Vagina (tissue), 2 donors: ENCODE data around the gene PHLDB1.

Source experiments
- POLR2A ChIP-seq, 2 donors: fragments of 450-650 bp; IDR thresholded peaks; one replicate each; pipeline ENCODE4 v1.6.1; 2017; ENCODE audit warnings: antibody characterized with exemption in 2 of 2, mild to moderate bottlenecking in 2 of 2, moderate library complexity in 2 of 2
- POLR2AphosphoS5 ChIP-seq, 2 donors: sonication (generic); formaldehyde crosslinking; IDR thresholded peaks; one replicate each; pipeline ENCODE4 v1.9.0; 2017; ENCODE audit warnings: antibody characterized with exemption in 2 of 2, mild to moderate bottlenecking in 2 of 2, low read depth in 1 of 2; ENCODE audit not compliant: insufficient read depth in 1 of 2
- TF ChIP-seq, protein P1 (sequence below), 3 experiments: fragments of 450-650 bp in 2 of 3; fragments of 200-600 bp in 1 of 3; sonication (generic) in 1 of 3; IDR thresholded peaks; one replicate each; pipeline ENCODE4 v1.5.1; 2017 to 2019; ENCODE audit warnings: antibody characterized with exemption in 3 of 3, mild to moderate bottlenecking in 2 of 3, moderate library complexity in 2 of 3

DNA sequence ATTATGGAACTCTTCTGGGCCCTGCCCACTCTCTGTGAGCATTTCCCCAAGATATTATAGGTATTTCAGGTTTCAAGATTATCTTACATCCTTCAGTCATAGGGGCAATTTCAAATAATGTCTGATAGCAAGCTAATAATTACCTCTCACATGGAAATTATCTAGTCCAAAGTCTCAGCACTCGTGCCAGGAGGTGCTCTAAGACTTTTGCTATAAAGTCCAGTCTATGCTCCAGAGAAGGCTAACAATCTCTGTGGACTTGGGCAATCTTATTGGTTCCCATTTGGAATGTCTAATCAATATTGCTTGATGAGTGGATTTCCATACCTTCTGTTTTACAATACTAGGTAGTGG is 66.6 kb downstream of the PHLDB1 start:
- TF ChIP-seq, protein P1, sequence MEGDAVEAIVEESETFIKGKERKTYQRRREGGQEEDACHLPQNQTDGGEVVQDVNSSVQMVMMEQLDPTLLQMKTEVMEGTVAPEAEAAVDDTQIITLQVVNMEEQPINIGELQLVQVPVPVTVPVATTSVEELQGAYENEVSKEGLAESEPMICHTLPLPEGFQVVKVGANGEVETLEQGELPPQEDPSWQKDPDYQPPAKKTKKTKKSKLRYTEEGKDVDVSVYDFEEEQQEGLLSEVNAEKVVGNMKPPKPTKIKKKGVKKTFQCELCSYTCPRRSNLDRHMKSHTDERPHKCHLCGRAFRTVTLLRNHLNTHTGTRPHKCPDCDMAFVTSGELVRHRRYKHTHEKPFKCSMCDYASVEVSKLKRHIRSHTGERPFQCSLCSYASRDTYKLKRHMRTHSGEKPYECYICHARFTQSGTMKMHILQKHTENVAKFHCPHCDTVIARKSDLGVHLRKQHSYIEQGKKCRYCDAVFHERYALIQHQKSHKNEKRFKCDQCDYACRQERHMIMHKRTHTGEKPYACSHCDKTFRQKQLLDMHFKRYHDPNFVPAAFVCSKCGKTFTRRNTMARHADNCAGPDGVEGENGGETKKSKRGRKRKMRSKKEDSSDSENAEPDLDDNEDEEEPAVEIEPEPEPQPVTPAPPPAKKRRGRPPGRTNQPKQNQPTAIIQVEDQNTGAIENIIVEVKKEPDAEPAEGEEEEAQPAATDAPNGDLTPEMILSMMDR (IDR thresholded peaks at IDR 0.05), result no peak
- no peak for TF ChIP-seq POLR2AphosphoS5 (IDR thresholded peaks at IDR 0.05; ENCODE audit: insufficient read depth in 1 of 2, low read depth in 1 of 2)
- no peak for TF ChIP-seq POLR2A (IDR thresholded peaks at IDR 0.05)
